Measurements from ENCODE around the gene ALG12.

Gene ALG12

DNA sequence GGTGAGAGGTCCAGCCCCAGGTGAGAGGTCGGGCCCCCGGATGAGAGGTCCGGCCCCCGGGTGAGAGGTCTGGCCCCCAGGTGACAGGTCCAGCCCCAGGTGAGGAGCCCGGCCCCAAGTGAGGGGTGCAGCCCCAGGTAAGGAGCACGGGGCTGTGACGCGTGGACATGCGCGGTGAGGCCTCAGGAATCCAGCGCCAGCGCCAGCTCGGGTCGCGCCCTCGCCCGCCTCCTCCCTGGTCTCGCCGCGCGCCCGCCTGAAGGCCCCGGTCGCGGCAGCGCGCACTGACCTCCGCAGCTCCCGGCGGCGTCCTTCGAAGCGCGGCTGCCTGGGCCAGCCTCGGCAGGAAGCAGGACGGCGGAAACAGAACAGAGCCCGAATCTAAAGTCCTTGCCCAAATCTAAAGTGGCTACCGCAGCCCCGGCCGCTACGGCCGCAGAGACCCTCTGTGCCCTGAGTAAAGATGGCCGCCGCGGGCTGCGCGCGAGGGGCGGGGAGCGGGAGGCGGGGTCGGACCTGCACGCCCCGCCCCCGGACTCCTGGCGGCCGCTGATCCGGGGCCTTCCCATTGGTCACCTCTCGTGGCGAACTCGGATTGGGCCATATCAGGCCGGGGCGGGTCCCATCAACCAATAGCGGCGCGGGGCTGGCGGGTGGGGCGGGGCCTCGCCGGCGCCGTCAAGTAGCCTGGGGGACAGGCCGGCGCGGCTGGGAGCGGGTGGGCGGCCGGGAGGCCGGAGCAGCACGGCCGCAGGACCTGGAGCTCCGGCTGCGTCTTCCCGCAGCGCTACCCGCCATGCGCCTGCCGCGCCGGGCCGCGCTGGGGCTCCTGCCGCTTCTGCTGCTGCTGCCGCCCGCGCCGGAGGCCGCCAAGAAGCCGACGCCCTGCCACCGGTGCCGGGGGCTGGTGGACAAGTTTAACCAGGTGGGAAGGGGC, at the start of gene ALG12, which contains the start of gene CRELD2:
Gene ALG12 (minus strand): TSS at position 465 of the 937 bp plus-strand sequence. CDS start 4,673 bp downstream, outside the sequence.
Gene CRELD2 (plus strand): TSS at position 661 of the 937 bp plus-strand sequence. CDS start 136 bp downstream, at position 797.
- TF ChIP-seq MYC (IDR thresholded peaks at IDR 0.05; ENCODE audit: low read depth, low read length) (no peak), POLR2A (IDR thresholded peaks at IDR 0.05; ENCODE audit: extremely low read depth, insufficient read length) (no peak), CTCF (IDR thresholded peaks at IDR 0.05; ENCODE audit: low read depth, low read length) (no peak)
- TF ChIP-seq, protein P1, sequence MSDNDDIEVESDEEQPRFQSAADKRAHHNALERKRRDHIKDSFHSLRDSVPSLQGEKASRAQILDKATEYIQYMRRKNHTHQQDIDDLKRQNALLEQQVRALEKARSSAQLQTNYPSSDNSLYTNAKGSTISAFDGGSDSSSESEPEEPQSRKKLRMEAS (IDR thresholded peaks at IDR 0.05; ENCODE audit: low read depth, low read length): no peak
- peak within 1 kb of the TSS; percentile 60 for H3K4me3 ChIP-seq (ENCODE audit: low read depth, low read length)
- peak; percentile 97 for DNase-seq (ENCODE audit: low read depth)

GRCh38 chr22:49967706-49968208, 49.5 kb upstream of the ALG12 start:
- DNase-seq (ENCODE audit: low read depth): no peak
- TF ChIP-seq POLR2A (IDR thresholded peaks at IDR 0.05; ENCODE audit: extremely low read depth, insufficient read length) (no peak), MYC (IDR thresholded peaks at IDR 0.05; ENCODE audit: low read depth, low read length) (no peak), CTCF (IDR thresholded peaks at IDR 0.05; ENCODE audit: low read depth, low read length) (no peak)
- TF ChIP-seq, protein P1 (IDR thresholded peaks at IDR 0.05; ENCODE audit: low read depth, low read length): no peak
- no peak overlapping the region for H3K4me3 ChIP-seq (ENCODE audit: low read depth, low read length)

GRCh38 chr22:49966774-49967705, 48.8 kb upstream of the ALG12 start:
- DNase-seq (ENCODE audit: low read depth): peak; percentile 77
- no peak for TF ChIP-seq CTCF (IDR thresholded peaks at IDR 0.05; ENCODE audit: low read depth, low read length)
- peak; percentile 87 for TF ChIP-seq MYC (IDR thresholded peaks at IDR 0.05; ENCODE audit: low read depth, low read length)
- TF ChIP-seq, protein P1 (IDR thresholded peaks at IDR 0.05; ENCODE audit: low read depth, low read length): peak; percentile 79
- no peak overlapping the region for H3K4me3 ChIP-seq (ENCODE audit: low read depth, low read length)

DNA sequence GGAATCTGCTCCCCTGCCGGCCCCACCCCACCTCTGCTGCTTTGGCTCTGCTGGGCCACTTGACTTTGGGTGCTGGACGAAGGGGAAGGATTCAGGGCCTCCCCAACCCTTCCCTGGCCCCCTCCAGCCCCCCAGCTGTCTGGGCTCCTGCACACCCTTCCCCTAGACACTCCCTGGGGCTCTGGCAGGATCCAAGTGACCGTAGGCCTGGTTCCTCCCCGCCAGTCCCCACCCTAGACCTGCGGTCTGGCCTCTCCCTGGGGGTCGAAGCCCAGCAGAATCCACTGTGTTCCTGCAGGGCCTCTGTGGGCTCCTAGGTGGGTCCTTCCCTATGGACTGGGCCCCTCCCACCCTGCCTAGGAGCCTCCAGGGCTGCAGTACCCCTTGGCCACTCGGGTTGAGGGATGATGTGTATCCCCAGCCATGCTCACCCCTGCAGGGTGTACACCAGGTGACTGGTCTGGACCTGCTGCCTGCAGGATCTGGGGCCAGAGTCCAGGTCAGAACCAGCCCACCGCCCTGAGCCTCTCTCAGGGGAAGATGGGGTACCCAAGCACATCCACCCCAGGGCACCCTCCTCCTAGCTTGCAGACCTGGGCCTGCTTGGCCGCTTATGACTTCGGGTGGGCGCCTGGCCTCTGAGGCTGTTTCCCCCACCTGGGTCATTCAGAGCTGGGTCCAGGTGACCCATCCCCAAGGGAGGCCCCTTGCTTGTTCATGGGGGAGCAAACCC, 48.0 kb upstream of the ALG12 start:
- no peak for DNase-seq (ENCODE audit: low read depth)
- TF ChIP-seq MYC (IDR thresholded peaks at IDR 0.05; ENCODE audit: low read depth, low read length) (no peak), CTCF (IDR thresholded peaks at IDR 0.05; ENCODE audit: low read depth, low read length) (no peak), POLR2A (IDR thresholded peaks at IDR 0.05; ENCODE audit: extremely low read depth, insufficient read length) (no peak)
- TF ChIP-seq, protein P1 (IDR thresholded peaks at IDR 0.05; ENCODE audit: low read depth, low read length): no peak
- H3K4me3 ChIP-seq (ENCODE audit: low read depth, low read length): no peak overlapping the region

Measured in NB4 (cell line).